Neural cell (in vitro differentiated cells): ENCODE measurements around the gene FRMD4A. TPM values are rescaled to one million over a fixed set of nuclear protein-coding genes. Genes with fewer than 3 reads are reported as not detected.
"Not testable (repeated sequence)": the region's sequence is repeated elsewhere in the genome, so short reads cannot be mapped to it uniquely, and the experiment has no call there.

Experiments used
- H2AFZ ChIP-seq: fragments of 200-600, 300-800 bp; sonication (generic), shearing (Covaris generic); 2 replicates; pipeline ENCODE4 v1.6.0; 2014; ENCODE audit warnings: low read depth, mild to moderate bottlenecking, antibody characterized with exemption, low read length, moderate library complexity
- H3F3A ChIP-seq: fragments of 200-600 bp; shearing (Covaris generic); 2 replicates; pipeline ENCODE4 v1.6.1; 2016; ENCODE audit warnings: mild to moderate bottlenecking, moderate library complexity, mixed read lengths, antibody characterized with exemption, low read length; ENCODE audit not compliant: insufficient read depth, poor library complexity, severe bottlenecking
- H3K27ac ChIP-seq: fragments of 200-600, 300-800 bp; sonication (generic), shearing (Covaris generic); 2 replicates; pipeline ENCODE4 v1.5.1; 2014; ENCODE audit warnings: mild to moderate bottlenecking, low read length, moderate library complexity
- H3K27me3 ChIP-seq: fragments of 300-800, 200-600 bp; sonication (generic), shearing (Covaris generic); 2 replicates; pipeline ENCODE4 v1.6.0; 2014; ENCODE audit warnings: mild to moderate bottlenecking, low read depth, low read length, moderate library complexity; ENCODE audit not compliant: insufficient read depth
- H3K36me3 ChIP-seq: fragments of 300-800, 200-600 bp; sonication (generic), shearing (Covaris generic); 2 replicates; pipeline ENCODE4 v1.5.1; 2014; ENCODE audit warnings: mild to moderate bottlenecking, antibody characterized with exemption, low read length, moderate library complexity; ENCODE audit not compliant: insufficient read depth
- H3K4me2 ChIP-seq: fragments of 300-800, 200-600 bp; sonication (generic), shearing (Covaris generic); 2 replicates; pipeline ENCODE4 v1.6.0; 2014; ENCODE audit warnings: mild to moderate bottlenecking, low read length
- H3K4me3 ChIP-seq: fragments of 300-800, 200-600 bp; sonication (generic), shearing (Covaris generic); 2 replicates; pipeline ENCODE4 v1.5.1; 2014; ENCODE audit warnings: mild to moderate bottlenecking, low read length, moderate library complexity
- H3K79me2 ChIP-seq: fragments of 200-600 bp; shearing (Covaris generic); replicated peaks from 2 replicates; pipeline ENCODE4 v1.6.0; 2014; ENCODE audit warnings: mild to moderate bottlenecking, low read length, moderate library complexity; ENCODE audit not compliant: insufficient read depth
- H3K9ac ChIP-seq: fragments of 300-800, 200-600 bp; sonication (generic), shearing (Covaris generic); 2 replicates; pipeline ENCODE4 v1.6.1; 2016; ENCODE audit warnings: mild to moderate bottlenecking, low read length, mixed read lengths
- H3K9me2 ChIP-seq: fragments of 200-600 bp; shearing (Covaris generic); 2 replicates; pipeline ENCODE4 v1.6.1; 2016; ENCODE audit warnings: mild to moderate bottlenecking, low read length, mixed read lengths; ENCODE audit not compliant: insufficient read depth
- H3K9me3 ChIP-seq: fragments of 200-600, 300-800 bp; sonication (generic), shearing (Covaris generic); 2 replicates; pipeline ENCODE4 v1.6.1; 2016; ENCODE audit warnings: mild to moderate bottlenecking, mixed run types, low read length, moderate library complexity, mixed read lengths
- H4K20me1 ChIP-seq: fragments of 200-600 bp; shearing (Covaris generic); 2 replicates; pipeline ENCODE4 v1.6.1; 2016; ENCODE audit warnings: mild to moderate bottlenecking, mixed run types; ENCODE audit not compliant: insufficient read depth
- CTCF ChIP-seq: fragments of 450-650 bp; IDR thresholded peaks from 2 replicates; pipeline ENCODE4 v1.5.1; 2014; ENCODE audit warnings: antibody characterized with exemption, mild to moderate bottlenecking, moderate library complexity; ENCODE audit not compliant: poor library complexity, severe bottlenecking
- EP300 ChIP-seq: fragments of 450-650 bp; conservative IDR thresholded peaks from 2 replicates; pipeline ENCODE4 v1.6.1; 2014; ENCODE audit warnings: antibody characterized with exemption, mild to moderate bottlenecking, moderate library complexity; ENCODE audit not compliant: poor library complexity, severe bottlenecking
- EZH2 ChIP-seq: fragments of 200-600, 300-800 bp; shearing (Covaris generic), sonication (generic); IDR thresholded peaks from 2 replicates; pipeline ENCODE4 v1.6.1; 2014; ENCODE audit warnings: antibody characterized with exemption, low read length, borderline replicate concordance, mild to moderate bottlenecking; ENCODE audit not compliant: insufficient read depth, poor library complexity, severe bottlenecking
- MXI1 ChIP-seq: fragments of 450-650 bp; conservative IDR thresholded peaks from 2 replicates; pipeline ENCODE4 v1.6.1; 2014; ENCODE audit warnings: antibody characterized with exemption, mild to moderate bottlenecking; ENCODE audit not compliant: poor library complexity, severe bottlenecking
- POLR2AphosphoS5 ChIP-seq: IDR thresholded peaks from 2 replicates; pipeline ENCODE4 v1.6.1; 2012
- RAD21 ChIP-seq: fragments of 450-650 bp; conservative IDR thresholded peaks from 2 replicates; pipeline ENCODE4 v1.6.1; 2014; ENCODE audit warnings: antibody characterized with exemption, mild to moderate bottlenecking, moderate library complexity
- REST ChIP-seq: IDR thresholded peaks from 2 replicates; pipeline ENCODE4 v1.6.1; 2012; ENCODE audit warnings: borderline replicate concordance
- SMC3 ChIP-seq: fragments of 450-650 bp; conservative IDR thresholded peaks from 2 replicates; pipeline ENCODE4 v1.6.1; 2014; ENCODE audit warnings: antibody characterized with exemption, mild to moderate bottlenecking, moderate library complexity; ENCODE audit not compliant: poor library complexity
- TAF1 ChIP-seq: IDR thresholded peaks from 2 replicates; pipeline ENCODE4 v1.6.1; 2012; ENCODE audit warnings: low read depth
- polyA plus RNA-seq: library from polyadenylated mRNA; depleted of rRNA; stranded (reverse); fragments of >200 nt; gene quantifications from 2 replicates; pipeline ENCODE4 v1.2.3, GENCODE V29; 2014

Gene FRMD4A
- polyA plus RNA-seq, 1 donor from 2014 or later: 36.5 TPM

- Histone ChIP-seq H4K20me1 (no peaks in the 10 kb centered on the region), H3K9me2 (no peaks in the 10 kb centered on the region), H3K36me3 (no peaks in the 10 kb centered on the region), H3K4me2 (no peak overlapping the region), H3K9ac (no peak overlapping the region), H3K4me3 (no peak overlapping the region), H3K9me3 (no peaks in the 10 kb centered on the region), H3K27me3 (no peaks in the 10 kb centered on the region), H3F3A (no peaks in the 10 kb centered on the region), H2AFZ (no peak overlapping the region), H3K27ac (no peak overlapping the region), H3K79me2 (no peaks in the 10 kb centered on the region)
- no peak for TF ChIP-seq EZH2
- no peak for TF ChIP-seq REST
- no peak for TF ChIP-seq EP300
- TF ChIP-seq CTCF: no peak
- TF ChIP-seq POLR2AphosphoS5: no peak
- TF ChIP-seq MXI1: no peak
- no peak for TF ChIP-seq TAF1
- TF ChIP-seq RAD21: no peak
- TF ChIP-seq SMC3: no peak
Measured at GRCh38 chr10:13956826-13957225, 373.9 kb downstream of the FRMD4A start.

- Histone ChIP-seq H3K27ac (no peak overlapping the region), H3F3A (no peaks in the 10 kb centered on the region), H3K27me3 (no peaks in the 10 kb centered on the region), H4K20me1 (no peaks in the 10 kb centered on the region), H3K4me3 (no peak overlapping the region), H3K9me3 (no peaks in the 10 kb centered on the region), H3K9me2 (no peaks in the 10 kb centered on the region), H3K36me3 (no peaks in the 10 kb centered on the region), H3K9ac (no peak overlapping the region), H2AFZ (no peak overlapping the region), H3K79me2 (no peaks in the 10 kb centered on the region), H3K4me2 (no peak overlapping the region)
- TF ChIP-seq MXI1 (no peak), TAF1 (no peak), SMC3 (no peak), POLR2AphosphoS5 (no peak), REST (no peak), EP300 (no peak), EZH2 (no peak), CTCF (no peak), RAD21 (no peak)
Measured at GRCh38 chr10:13955409-13956068, 375.2 kb downstream of the FRMD4A start.

GRCh38 chr10:13954195-13954594 is 376.5 kb downstream of the FRMD4A start:
- H3K9ac ChIP-seq, H3K9me2 ChIP-seq, H3K27ac ChIP-seq, H3K4me2 ChIP-seq, H3F3A ChIP-seq, H3K4me3 ChIP-seq, H3K79me2 ChIP-seq, H3K27me3 ChIP-seq, H3K9me3 ChIP-seq, H4K20me1 ChIP-seq, H3K36me3 ChIP-seq, H2AFZ ChIP-seq: not testable (repeated sequence)
